Activated T-cell treated with anti-CD3 and anti-CD28 coated beads, Interleukin-2, amount 50 U/mL, for 48 hours (primary cell): ENCODE data around the gene B3GALNT2.
A peak's percentile ranks its signal among the peaks of the same experiment; 100 is the strongest.
"Not testable (repeated sequence)": the region's sequence is repeated elsewhere in the genome, so short reads cannot be mapped to it uniquely, and the experiment has no call there.

ENCODE experiments used
- DNase-seq, 2 experiments: peaks; one replicate each; pipeline ENCODE4 v3.0.0-alpha.2; 2020

The B3GALNT2 gene

GRCh38 chr1:235504122-235504493 is at the start of gene B3GALNT2:
B3GALNT2 (minus strand) TSS chr1:235504452; CDS start chr1:235504252, 200 bp downstream.
- no peak for DNase-seq

GRCh38 chr1:235553112-235553551 is 48.9 kb upstream of the B3GALNT2 start:
- DNase-seq, result no peak

GRCh38 chr1:235552146-235552716 is 48.0 kb upstream of the B3GALNT2 start:
- DNase-seq, result no peak

GRCh38 chr1:235549351-235550139 is 45.3 kb upstream of the B3GALNT2 start:
- DNase-seq, result no peak

- not testable (repeated sequence) for DNase-seq
Observed at GRCh38 chr1:235546369-235547155, 42.3 kb upstream of the B3GALNT2 start.

- DNase-seq, result no peak
Observed at GRCh38 chr1:235545292-235545930, 41.2 kb upstream of the B3GALNT2 start.

GRCh38 chr1:235542845-235543244 is 38.6 kb upstream of the B3GALNT2 start:
- DNase-seq, result not testable (repeated sequence)

- DNase-seq, result no peak
Observed at GRCh38 chr1:235533476-235534168, 29.4 kb upstream of the B3GALNT2 start.

GRCh38 chr1:235532360-235532759 is 28.1 kb upstream of the B3GALNT2 start:
- DNase-seq, result no peak

GRCh38 chr1:235527196-235527814 is 23.1 kb upstream of the B3GALNT2 start:
- DNase-seq, result no peak

GRCh38 chr1:235525314-235525713 is 21.1 kb upstream of the B3GALNT2 start:
- no peak for DNase-seq

GRCh38 chr1:235516862-235517446 is 12.7 kb upstream of the B3GALNT2 start:
- no peak for DNase-seq

GRCh38 chr1:235515844-235516512 is 11.7 kb upstream of the B3GALNT2 start:
- DNase-seq, result no peak

GRCh38 chr1:235513495-235514366 is 9.5 kb upstream of the B3GALNT2 start:
- no peak for DNase-seq

- no peak for DNase-seq
Observed at GRCh38 chr1:235511470-235512240, 7.4 kb upstream of the B3GALNT2 start.

GRCh38 chr1:235510823-235511222 is 6.6 kb upstream of the B3GALNT2 start:
- DNase-seq, result no peak

GRCh38 chr1:235507623-235508022 is 3.4 kb upstream of the B3GALNT2 start:
- no peak for DNase-seq

GRCh38 chr1:235504494-235505222 is 406 bp upstream of the B3GALNT2 start:
- DNase-seq, result peak; percentile 98 to 99
